Heart left ventricle (tissue), 13 donors: ENCODE results near the gene AFTPH.

Experiments used
- POLR2A ChIP-seq, 2 donors: fragments of 450-650 bp; IDR thresholded peaks; one replicate each; pipeline ENCODE4 v1.6.1; 2017; ENCODE audit warnings: antibody characterized with exemption in 2 of 2, mild to moderate bottlenecking in 2 of 2, moderate library complexity in 2 of 2
- TF ChIP-seq, protein P1 (sequence below), 12 donors: fragments of 200-600 bp; sonication (generic) in 4 of 12; IDR thresholded peaks; one replicate each; pipeline versions ENCODE4 v1.5.0 to v1.8.0; 2018 to 2022; ENCODE audit warnings: antibody characterized with exemption in 12 of 12, mild to moderate bottlenecking in 5 of 12
- donor health status: ischemic (EF 13 %, LVEDD 7.1; RV severe dilation, severe dysfunction).
- donor health status: DM: no; HTN: yes; CAD: no.
- donor health status: DM: no; HTN: no; CAD: no.
- donor health status: ischemic (EF 25% LVEDD 6.9; RV normal size, moderate dysfunction).
- donor health status: ischemic (EF 25% LVEDD 5.7; RV mildly dilated, moderate dysfunction).
- donor health status: ischemic (EF 35%, LVEDD 5.7; RV mildly dilated, moderate dysfunction).
- donor health status: nonischemic (EF 11% LVEDD 7.7; RV severe dilation, severe dysfunction).
- donor health status: DM: yes; HTN: yes; CAD: no.
- donor health status: PGD.
- donor health status: ischemic (EF 29% LVEDD 5.4; RV normal size, mild dysfunction).
- donor health status: nonischemic (EF 23%, LVEDD 6.1; RV moderate dilation, normal function).

DNA sequence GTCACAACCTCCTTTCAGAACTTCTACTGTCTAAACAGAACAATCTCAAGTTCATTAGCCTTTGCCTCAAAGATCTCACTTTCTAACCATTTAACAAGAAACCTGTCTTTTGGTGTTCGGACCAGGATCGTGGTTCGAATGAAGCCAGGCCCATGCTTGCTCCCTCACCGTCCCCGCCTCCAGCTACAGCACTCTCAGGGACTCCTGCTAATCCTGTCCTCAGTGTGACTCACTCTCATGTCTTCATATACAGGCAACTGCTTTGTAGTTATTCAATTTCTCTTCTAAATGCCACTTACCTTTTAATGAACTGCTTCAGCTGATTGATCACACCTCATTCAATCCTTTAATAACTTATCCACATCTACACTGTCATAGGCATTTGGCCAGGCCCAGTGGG is 113.8 kb downstream of the AFTPH start:
- TF ChIP-seq POLR2A (IDR thresholded peaks at IDR 0.05) = no peak
- TF ChIP-seq, protein P1, sequence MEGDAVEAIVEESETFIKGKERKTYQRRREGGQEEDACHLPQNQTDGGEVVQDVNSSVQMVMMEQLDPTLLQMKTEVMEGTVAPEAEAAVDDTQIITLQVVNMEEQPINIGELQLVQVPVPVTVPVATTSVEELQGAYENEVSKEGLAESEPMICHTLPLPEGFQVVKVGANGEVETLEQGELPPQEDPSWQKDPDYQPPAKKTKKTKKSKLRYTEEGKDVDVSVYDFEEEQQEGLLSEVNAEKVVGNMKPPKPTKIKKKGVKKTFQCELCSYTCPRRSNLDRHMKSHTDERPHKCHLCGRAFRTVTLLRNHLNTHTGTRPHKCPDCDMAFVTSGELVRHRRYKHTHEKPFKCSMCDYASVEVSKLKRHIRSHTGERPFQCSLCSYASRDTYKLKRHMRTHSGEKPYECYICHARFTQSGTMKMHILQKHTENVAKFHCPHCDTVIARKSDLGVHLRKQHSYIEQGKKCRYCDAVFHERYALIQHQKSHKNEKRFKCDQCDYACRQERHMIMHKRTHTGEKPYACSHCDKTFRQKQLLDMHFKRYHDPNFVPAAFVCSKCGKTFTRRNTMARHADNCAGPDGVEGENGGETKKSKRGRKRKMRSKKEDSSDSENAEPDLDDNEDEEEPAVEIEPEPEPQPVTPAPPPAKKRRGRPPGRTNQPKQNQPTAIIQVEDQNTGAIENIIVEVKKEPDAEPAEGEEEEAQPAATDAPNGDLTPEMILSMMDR (IDR thresholded peaks at IDR 0.05) = no peak
